ENCODE measurements around the gene CACNB4. TPM values are rescaled to one million over a fixed set of nuclear protein-coding genes. Genes with fewer than 3 reads are reported as not detected.
A peak's percentile ranks its signal among the peaks of the same experiment; 100 is the strongest.

Gene CACNB4
- total and polyA plus RNA-seq, 9 of the 15 experiments (the other 6 are each of a cell fraction or from before 2014, with no cell fraction given), result 0.01 to 0.20 (median 0.04) TPM; not detected in 1

GRCh38 chr2:151973901-151974199 lies 125.0 kb downstream of the CACNB4 start:
- Histone ChIP-seq H2AFZ (ENCODE audit: low read depth, low read length) (no peak overlapping the region), H3K4me2 (ENCODE audit: insufficient read depth, low read length) (no peak overlapping the region), H3K36me3 (ENCODE audit: control insufficient read depth, insufficient read depth, low read length) (no peaks in the 10 kb centered on the region), H3K79me2 (ENCODE audit: control insufficient read depth, insufficient read depth, low read length) (no peaks in the 10 kb centered on the region), H3K4me1 (replicated peaks in 1 of 2; ENCODE audit: control insufficient read depth in 2 of 2, insufficient read depth in 2 of 2, low read length in 2 of 2) (no peaks in the 10 kb centered on the region), H4K20me1 (replicated peaks; ENCODE audit: control insufficient read depth, insufficient read depth, low read length) (no peaks in the 10 kb centered on the region), H3K27ac (ENCODE audit: extremely low read depth, low read depth, low read length) (no peak overlapping the region), H3K4me3 (no peak overlapping the region), H3K9ac (ENCODE audit: insufficient read depth in 1 of 2, low read depth in 2 of 2, low read length in 2 of 2) (no peak overlapping the region), H3K27me3 (ENCODE audit: control insufficient read depth in 2 of 2, insufficient read depth in 2 of 2, low read length in 2 of 2) (peaks cover 36 to 39% of the 10 kb centered on the region in 2 experiments), H3K9me1 (ENCODE audit: control insufficient read depth, insufficient read depth, low read length) (no peaks in the 10 kb centered on the region), H3K9me3 (replicated peaks; ENCODE audit: control insufficient read depth, insufficient read depth, low read depth, low read length) (no peaks in the 10 kb centered on the region)
- ATAC-seq, result 0 out of 3 replicates have a peak, but pooled peaks have one; percentile 29
- FAIRE-seq, result no peak
- ChIA-PET POLR2A (interaction anchor here (0.6 to 1.4 kb wide), 3 partner anchors 9 to 659 kb away, joined by 3 to 4 read pairs (median 3); no protein-coding TSS in a partner anchor), CTCF (ENCODE audit: low intra/inter-chr PET ratio) (no interaction called here)
- no peak for DNase-seq (ENCODE audit: extremely low read depth in 1 of 4, low spot score in 3 of 4)
- BruUV-seq (replicated peaks), result no TSS peak
- intact Hi-C loops (cut with micrococcal nuclease) (no loop called here), in situ Hi-C loops (cut with MboI) (no loop called here)
- 1% methylated on average over 8 of the region's 8 CpGs for WGBS (ENCODE audit: insufficient coverage, low coverage, missing lambda C conversion rate)
- TF ChIP-seq, protein P1, sequence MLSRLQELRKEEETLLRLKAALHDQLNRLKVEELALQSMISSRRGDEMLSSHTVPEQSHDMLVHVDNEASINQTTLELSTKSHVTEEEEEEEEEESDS (CRISPR knock-in tag; IDR thresholded peaks at IDR 0.05), result no peak
- TF ChIP-seq, protein P2, sequence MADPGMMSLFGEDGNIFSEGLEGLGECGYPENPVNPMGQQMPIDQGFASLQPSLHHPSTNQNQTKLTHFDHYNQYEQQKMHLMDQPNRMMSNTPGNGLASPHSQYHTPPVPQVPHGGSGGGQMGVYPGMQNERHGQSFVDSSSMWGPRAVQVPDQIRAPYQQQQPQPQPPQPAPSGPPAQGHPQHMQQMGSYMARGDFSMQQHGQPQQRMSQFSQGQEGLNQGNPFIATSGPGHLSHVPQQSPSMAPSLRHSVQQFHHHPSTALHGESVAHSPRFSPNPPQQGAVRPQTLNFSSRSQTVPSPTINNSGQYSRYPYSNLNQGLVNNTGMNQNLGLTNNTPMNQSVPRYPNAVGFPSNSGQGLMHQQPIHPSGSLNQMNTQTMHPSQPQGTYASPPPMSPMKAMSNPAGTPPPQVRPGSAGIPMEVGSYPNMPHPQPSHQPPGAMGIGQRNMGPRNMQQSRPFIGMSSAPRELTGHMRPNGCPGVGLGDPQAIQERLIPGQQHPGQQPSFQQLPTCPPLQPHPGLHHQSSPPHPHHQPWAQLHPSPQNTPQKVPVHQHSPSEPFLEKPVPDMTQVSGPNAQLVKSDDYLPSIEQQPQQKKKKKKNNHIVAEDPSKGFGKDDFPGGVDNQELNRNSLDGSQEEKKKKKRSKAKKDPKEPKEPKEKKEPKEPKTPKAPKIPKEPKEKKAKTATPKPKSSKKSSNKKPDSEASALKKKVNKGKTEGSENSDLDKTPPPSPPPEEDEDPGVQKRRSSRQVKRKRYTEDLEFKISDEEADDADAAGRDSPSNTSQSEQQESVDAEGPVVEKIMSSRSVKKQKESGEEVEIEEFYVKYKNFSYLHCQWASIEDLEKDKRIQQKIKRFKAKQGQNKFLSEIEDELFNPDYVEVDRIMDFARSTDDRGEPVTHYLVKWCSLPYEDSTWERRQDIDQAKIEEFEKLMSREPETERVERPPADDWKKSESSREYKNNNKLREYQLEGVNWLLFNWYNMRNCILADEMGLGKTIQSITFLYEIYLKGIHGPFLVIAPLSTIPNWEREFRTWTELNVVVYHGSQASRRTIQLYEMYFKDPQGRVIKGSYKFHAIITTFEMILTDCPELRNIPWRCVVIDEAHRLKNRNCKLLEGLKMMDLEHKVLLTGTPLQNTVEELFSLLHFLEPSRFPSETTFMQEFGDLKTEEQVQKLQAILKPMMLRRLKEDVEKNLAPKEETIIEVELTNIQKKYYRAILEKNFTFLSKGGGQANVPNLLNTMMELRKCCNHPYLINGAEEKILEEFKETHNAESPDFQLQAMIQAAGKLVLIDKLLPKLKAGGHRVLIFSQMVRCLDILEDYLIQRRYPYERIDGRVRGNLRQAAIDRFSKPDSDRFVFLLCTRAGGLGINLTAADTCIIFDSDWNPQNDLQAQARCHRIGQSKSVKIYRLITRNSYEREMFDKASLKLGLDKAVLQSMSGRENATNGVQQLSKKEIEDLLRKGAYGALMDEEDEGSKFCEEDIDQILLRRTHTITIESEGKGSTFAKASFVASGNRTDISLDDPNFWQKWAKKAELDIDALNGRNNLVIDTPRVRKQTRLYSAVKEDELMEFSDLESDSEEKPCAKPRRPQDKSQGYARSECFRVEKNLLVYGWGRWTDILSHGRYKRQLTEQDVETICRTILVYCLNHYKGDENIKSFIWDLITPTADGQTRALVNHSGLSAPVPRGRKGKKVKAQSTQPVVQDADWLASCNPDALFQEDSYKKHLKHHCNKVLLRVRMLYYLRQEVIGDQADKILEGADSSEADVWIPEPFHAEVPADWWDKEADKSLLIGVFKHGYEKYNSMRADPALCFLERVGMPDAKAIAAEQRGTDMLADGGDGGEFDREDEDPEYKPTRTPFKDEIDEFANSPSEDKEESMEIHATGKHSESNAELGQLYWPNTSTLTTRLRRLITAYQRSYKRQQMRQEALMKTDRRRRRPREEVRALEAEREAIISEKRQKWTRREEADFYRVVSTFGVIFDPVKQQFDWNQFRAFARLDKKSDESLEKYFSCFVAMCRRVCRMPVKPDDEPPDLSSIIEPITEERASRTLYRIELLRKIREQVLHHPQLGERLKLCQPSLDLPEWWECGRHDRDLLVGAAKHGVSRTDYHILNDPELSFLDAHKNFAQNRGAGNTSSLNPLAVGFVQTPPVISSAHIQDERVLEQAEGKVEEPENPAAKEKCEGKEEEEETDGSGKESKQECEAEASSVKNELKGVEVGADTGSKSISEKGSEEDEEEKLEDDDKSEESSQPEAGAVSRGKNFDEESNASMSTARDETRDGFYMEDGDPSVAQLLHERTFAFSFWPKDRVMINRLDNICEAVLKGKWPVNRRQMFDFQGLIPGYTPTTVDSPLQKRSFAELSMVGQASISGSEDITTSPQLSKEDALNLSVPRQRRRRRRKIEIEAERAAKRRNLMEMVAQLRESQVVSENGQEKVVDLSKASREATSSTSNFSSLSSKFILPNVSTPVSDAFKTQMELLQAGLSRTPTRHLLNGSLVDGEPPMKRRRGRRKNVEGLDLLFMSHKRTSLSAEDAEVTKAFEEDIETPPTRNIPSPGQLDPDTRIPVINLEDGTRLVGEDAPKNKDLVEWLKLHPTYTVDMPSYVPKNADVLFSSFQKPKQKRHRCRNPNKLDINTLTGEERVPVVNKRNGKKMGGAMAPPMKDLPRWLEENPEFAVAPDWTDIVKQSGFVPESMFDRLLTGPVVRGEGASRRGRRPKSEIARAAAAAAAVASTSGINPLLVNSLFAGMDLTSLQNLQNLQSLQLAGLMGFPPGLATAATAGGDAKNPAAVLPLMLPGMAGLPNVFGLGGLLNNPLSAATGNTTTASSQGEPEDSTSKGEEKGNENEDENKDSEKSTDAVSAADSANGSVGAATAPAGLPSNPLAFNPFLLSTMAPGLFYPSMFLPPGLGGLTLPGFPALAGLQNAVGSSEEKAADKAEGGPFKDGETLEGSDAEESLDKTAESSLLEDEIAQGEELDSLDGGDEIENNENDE (IDR thresholded peaks at IDR 0.05; ENCODE audit: low read depth, low read length), result no peak
- TF ChIP-seq SP2 (IDR thresholded peaks at IDR 0.05; ENCODE audit: extremely low read depth, low read depth, low read length, poor library complexity, severe bottlenecking), result no peak
- no peak for TF ChIP-seq CREB1 (IDR thresholded peaks at IDR 0.05)
- TF ChIP-seq CREB1 (CRISPR knock-in tag; IDR thresholded peaks at IDR 0.05), result no peak
- TF ChIP-seq ZNF785 (CRISPR knock-in tag; IDR thresholded peaks at IDR 0.05), result no peak
- TF ChIP-seq, protein P3, sequence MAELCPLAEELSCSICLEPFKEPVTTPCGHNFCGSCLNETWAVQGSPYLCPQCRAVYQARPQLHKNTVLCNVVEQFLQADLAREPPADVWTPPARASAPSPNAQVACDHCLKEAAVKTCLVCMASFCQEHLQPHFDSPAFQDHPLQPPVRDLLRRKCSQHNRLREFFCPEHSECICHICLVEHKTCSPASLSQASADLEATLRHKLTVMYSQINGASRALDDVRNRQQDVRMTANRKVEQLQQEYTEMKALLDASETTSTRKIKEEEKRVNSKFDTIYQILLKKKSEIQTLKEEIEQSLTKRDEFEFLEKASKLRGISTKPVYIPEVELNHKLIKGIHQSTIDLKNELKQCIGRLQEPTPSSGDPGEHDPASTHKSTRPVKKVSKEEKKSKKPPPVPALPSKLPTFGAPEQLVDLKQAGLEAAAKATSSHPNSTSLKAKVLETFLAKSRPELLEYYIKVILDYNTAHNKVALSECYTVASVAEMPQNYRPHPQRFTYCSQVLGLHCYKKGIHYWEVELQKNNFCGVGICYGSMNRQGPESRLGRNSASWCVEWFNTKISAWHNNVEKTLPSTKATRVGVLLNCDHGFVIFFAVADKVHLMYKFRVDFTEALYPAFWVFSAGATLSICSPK (IDR thresholded peaks at IDR 0.05; ENCODE audit: borderline replicate concordance), result no peak
- TF ChIP-seq CEBPB (tag; IDR thresholded peaks at IDR 0.05), result no peak

Data from K562 (cell line).